NOMO-1 treated with dmso at 0.1 percent for 144 hours (cell line): Measurements from ENCODE around the gene TCEA3.

Experiments used
- DNase-seq: peaks from one replicate; lab custom pipeline; 2025; ENCODE audit not compliant: unreplicated experiment; lab: John Stamatoyannopoulos, UW

Gene TCEA3

DNA sequence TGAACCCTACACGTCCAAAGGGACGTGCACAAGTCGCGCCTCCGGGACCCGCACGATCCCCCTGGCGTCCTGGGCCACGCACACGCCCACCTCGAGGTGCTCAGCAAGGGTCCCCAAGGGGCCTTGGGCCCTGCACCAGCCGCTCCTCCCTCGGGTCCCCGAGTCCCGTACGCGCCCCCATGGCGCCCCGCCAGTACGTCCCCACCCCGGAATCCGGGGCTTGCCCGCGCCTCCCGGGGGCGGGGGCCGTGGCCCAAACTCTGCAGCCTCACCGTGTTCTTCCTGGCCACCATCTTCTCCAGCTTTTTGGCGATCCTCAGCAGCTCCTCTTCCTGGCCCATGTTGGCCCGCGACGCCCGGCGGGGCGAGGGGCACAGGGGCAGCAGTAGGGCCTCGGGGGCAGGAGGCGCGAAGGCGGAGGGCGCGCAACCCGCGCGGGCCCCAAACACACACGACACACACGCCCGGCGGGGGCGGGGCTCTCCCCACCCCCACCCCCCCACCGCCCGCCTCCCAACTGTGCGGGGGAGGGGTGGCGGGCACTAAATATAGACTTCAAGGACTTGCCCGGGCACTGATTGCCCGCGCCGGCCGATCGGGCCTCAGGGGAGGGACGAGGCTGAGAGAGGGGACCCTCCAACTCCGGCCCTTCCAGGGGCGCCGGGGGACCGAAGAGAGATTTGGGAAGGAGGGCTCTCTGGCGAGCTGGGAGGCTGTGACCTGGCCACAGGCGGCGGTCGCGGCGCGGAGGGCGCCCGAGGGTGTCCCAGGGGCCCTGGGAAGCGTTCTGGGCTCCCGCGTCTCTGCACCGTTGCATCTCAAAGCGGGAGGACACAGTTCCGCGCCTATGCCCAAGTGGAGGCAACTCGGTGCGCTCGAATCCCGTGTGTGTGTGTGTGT, at the start of gene TCEA3:
Gene TCEA3, minus strand, starts transcription at position 456 of the 900 bp plus-strand sequence. Its CDS starts 115 bp downstream, at position 341.
- no peak for DNase-seq

DNA sequence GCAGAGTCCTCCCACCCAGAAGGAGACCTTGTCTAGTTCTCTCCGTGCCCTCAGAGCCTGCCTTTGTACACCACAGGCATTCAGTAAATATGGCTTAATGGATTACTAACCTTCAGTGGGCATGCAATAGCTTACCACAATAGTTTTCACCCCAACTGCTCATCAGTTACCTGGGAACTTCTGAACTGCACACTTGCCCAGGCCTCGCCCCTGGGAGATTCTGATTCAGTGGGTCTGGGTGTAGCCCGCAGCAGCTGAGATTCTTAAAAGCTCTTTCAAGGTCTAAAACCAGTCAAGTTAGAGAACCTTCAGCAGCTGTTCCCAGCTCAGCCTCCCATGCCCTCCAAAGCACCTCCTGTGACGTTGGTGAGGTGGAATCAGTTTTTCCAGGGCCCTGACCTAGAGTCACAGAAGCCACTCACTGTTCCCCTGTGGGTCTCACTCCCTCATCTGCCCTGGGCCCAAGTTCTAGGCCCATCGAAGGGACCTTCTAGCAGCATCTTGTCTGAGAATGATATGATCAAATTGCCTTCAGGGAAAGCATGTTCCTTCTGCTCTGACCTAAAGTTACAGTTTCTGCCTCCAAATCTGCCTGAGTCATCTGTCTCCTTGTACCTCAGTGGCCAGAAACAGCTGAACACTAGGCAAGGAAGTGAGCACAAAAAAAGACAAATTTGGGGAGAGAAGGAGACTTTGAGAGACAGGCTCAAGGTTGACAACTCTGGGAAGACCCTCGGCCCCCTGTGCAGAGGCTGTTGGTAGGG, 48.7 kb upstream of the TCEA3 start:
- no peak for DNase-seq

DNA sequence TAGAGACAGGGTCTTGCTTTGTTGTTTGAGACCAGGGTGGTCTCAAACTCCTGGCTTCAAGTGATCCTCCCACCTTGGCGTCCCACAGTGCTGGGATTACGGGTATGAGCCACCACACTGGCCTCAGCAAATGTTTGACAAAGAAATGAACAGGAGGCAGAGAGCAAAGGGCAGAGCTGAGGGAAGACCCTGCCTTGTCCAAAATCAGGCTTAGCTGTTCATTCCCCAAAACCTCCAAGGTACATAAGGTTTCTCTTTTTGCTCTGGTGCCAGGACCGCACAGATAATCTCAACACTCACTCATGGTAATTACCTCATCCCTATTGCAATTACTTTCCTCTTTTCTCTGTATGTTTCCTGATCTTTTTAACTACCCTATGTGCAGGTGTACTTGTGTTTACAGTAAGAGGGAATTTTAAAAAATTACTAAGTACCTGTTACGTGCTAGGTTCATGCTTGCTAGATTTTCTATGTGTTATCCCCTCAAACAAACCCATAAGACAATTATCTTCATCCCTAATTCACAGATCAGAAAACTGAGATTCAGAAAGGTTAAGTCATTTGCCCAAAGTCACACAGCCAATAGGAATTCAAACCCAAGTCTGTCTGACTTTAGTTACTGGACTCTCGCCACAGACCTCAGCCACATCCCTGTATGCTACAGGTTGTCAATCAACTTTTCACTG, 47.9 kb upstream of the TCEA3 start:
- DNase-seq, result no peak

DNA sequence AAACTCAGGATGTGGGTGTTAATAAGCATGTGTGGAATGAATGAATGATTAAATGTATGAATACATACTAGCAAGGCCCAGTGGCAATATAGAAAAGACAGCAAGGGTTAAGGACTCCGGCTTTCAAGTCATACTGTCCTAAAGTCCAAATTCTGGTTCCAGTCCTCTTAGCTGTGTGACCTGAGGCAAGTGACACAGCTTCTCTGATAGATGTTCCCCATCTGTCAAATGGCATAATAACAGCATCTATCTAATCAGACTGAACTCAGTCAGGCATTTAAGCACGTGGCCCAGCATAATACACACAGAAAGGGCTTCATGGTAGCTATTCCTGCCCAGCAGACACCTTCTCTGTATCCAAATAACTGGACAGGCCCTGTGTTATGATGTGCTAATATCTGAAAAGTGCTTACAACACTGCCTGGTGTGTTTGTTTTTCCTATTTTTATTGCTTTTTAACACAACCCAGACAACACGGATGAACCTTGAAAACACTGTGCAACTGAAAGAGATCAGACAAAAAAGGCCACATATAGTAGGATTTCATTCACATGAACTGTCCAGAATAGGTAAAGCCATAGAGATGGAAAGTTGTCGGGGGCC, 47.0 kb upstream of the TCEA3 start:
- no peak for DNase-seq

DNA sequence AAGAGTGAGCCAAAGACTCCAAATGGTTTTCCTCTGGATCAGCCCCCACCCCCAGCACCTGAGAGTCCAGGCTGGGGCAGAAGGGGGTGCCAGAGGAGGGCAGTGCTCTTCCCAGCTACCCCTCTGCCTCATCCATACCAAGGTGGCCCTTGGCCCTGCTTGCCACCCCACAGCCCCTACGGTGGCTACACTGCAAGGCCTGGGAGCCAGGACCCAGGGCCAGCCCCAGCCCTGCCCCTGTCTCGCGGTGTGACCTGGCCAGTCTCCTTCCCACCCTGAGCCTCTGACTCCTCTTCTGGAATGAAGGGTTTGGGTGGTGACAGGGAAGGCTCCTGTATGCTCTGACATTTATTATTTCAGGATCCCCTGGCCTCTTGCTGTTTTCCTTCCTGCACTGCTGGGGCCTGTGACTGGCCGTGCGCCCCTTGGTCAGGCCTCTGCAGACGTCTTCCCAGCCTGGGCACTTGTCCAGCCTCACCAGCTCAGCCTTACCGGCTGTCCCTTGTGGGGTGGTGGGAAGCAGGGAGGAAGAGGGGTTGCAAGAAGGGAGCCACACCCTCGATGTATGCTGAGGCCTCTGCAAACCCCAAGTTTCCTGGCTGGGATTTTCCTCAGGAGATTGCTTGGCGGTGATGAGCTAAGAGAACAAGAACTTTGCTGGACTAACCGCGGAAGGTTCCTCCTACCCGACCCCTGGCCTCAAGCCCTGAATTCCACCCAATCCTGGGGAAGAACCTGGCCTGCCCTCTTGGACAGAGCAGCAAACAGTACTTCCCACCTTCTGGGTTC, 45.9 kb upstream of the TCEA3 start:
- no peak for DNase-seq

DNA sequence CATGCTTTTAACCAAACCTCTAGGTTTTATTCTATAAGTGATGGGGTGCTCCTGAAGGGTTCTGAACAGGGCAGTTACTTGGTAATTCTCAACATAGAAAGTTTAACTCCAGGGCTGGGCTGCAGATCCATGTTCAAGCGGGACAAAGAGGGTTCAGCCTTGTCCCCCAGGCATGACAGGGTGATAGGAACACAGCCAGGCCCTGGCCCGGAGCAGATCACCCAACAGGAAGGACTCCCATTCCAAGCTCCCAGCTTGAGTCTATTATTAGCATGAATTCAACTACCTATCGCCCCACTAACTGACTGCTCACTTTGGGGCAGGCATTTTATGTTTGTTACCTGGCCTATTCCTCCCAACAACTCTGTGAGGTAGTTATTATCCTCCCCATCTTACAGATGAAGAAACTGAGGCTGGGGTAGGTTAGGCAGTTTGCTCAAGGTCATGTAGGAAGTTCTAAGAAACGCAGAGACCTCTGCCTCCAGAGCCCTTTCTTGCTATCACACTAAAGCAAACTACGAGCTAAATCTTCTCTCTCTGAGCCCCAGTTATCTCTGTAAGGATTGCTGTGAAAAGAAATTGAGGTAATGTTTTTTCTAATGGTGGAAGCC, 44.9 kb upstream of the TCEA3 start:
- DNase-seq, result no peak

DNA sequence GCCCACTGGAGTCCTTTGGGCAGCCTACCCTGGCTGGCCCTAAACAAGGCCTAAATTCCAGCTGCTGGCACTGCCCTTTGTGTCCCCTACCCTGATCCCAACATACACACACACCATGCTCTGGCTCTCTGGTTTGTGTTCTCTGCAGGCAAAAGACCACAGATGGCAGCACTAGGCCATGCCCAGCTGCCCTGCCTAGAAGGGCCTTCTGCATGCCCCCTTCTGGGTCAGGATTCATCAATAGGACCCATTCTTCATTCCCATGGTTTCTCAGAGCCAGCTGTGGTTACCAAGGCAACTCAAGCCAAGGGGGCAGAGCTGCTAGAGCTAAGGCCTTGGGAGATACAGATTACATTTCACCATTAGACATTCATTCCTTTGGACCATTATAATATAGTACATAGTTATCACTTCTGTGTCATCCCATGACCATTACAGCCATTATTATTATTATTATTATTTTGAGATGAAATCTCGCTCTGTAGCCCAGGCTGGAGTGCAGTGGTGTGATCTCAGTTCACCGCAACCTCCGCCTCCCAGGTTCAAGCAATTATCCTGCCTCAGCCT, 42.0 kb upstream of the TCEA3 start:
- DNase-seq, result no peak

DNA sequence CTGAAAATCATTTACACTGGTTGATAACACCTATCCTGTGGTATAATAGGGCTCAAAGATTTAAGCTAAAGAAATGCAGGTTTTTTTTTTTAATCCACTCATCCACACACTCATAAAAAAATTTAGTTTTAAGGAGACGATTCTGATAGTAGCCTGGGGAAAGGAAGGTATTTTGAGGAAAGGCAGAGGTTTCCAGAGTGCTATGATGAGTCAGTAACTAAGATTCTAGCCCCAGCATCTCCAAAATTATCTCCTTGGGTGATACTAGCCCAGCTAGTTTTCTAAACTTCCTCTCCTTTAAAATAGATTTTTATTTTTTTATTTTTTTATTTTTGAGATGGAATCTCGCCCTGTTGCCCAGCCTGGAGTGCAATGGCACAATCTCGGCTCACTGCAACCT, 38.7 kb upstream of the TCEA3 start:
- DNase-seq, result no peak

DNA sequence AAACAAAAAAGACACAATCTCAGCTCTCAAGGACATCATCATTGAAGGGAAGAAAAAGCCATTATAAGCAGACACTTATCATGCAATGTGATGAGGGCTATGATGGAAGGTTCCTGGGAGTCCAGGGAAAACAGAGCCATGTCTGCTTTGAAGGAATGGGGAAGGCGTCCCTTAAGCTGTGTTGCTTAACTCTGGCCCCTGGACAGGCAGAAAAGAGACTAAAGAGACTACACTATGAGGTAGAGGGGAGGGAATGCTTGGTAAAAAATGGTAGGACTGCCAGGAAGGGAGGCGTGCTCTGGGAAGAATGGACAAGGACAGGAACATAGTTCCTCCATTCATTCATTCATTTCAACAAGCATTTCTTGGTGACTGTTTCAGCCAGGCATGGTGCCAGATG, 38.2 kb upstream of the TCEA3 start:
- no peak for DNase-seq

DNA sequence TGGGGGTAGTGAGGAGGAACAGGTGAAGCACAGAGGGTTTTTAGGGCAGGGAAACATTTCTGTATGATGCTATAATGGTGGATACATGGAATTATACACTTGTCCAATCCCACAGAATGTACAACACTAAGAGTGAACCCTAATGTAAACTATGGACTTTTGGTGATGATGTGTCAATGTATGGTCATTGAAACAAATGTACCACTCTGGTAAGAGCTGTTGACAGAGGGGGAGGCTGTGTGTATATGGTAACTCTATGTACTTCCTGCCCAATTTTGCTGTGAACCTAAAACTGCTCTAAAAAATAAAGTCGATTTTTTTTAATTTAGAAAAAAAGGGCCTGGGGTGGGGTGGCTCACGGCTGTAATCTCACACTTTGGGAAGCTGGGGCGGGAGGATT, 36.5 kb upstream of the TCEA3 start:
- DNase-seq, result no peak

DNA sequence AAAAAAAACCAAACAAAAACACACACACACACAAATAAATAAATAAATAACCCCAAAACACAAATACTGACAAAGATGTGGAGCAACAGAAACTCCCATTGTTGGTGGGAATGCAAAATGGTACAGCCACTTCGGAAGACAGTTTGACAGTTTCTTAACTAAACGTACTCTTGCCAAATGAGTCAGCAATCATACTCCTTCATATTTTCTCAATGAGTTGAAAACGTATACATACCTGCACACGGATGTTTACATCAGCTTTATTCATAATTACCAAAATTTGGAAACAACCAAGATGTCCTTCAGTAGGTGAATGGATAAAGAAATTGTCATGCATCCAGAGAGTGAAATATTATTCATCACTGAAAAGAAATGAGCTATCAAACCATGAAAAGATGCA, 36.0 kb upstream of the TCEA3 start:
- no peak for DNase-seq

DNA sequence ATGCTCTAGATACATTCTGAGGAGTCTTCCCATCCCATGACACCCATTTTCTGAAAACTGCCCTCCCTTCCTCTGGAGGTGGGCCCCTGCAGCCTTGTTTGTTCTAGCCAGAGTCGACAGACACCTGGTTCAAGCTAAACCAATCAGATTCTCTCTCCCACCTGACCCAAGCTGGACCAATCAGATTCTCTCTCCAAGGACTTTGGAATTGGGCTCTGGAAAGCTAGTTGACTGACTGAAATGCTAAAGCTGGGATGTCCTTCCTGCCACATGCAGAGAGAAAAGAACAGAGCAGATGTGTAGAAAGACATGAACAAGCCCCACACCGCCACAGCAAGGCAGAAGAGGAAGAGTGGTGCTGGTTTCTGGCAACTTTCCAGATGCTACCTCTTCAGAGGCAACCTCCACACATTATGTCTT, 34.8 kb upstream of the TCEA3 start:
- DNase-seq, result no peak

DNA sequence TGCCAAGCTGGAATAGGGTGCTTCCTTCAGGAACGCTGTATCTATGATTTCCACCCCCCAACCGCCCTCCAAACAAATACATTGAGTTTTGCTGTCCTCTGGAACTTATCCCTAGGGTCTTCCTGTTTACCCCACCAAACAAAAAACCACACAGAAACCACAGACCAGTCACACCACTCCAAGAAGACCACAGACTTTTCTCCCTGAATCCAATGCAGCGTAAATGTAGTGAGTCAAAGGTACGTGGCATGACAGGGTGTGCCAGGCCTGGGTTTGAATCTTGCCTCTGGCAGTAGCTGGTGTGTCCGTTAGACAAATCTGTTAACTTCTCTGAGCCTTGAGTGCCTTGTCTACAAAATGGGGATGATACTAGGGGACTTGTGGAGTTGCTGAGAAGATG, 31.7 kb upstream of the TCEA3 start:
- no peak for DNase-seq

DNA sequence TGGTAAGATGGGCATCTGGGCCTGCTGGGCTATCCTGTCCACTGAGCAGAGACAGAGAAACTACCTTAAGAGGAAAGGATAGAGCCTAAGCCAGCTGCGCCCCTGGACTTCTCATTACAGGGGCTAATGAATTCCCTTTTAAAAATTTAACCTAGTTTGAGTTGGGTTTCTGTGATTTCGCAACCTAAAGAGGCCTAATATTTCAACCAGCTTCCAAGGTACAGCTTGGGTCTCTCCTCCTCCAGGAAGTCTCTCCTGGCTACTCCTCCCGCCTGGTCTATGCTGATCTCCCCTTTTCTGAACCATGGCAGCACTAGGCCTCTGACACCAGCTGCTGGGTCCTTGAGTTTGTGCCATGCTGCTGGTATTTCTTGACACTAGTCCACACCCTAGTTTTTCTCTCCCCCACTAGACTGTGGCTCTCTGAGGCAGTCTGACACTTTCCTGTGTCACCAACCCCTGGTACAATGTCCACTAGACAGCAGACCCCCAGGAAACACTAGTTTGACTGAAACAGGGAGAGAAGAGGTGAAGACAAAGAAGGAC, 29.0 kb upstream of the TCEA3 start:
- DNase-seq, result no peak

DNA sequence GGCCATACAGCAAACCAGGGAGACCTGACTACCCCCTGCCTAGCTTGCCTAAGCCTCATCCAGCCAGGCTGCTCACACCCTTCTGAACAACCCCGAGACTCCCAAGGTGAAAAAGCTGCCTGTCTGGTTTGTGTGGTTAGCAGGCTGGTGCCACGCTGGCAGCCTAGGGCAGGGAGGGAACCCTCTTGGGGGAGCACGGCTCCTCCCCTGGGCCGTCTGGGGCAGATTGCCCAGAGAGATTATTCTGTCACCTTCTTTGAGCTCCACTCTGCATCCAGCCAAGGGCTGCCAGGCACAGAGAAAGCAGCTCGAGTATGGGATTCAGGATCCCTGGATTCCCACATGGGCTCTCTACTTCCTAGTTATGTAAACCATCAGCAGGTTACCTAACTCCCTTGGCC, 27.5 kb upstream of the TCEA3 start:
- no peak for DNase-seq

DNA sequence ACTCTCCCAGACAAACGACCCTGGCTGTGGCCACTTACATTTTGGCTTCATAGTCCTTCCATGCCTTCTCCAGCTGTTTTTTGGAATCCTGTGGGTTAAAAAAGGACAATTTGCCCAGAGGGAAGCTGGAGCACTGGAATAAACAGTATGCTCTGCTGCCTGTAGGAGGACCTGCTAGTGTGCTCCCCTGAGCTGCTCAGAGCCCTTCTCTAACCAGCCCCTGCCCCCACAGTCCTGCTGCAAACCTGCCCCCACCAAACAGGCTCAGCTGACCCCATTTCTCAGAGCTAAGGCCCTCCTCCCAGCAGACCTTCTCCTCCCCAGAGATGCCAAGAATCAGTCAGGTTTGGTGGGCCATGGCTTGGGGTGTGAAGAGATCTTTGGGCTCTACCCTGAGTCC, 26.9 kb upstream of the TCEA3 start:
- DNase-seq, result no peak

DNA sequence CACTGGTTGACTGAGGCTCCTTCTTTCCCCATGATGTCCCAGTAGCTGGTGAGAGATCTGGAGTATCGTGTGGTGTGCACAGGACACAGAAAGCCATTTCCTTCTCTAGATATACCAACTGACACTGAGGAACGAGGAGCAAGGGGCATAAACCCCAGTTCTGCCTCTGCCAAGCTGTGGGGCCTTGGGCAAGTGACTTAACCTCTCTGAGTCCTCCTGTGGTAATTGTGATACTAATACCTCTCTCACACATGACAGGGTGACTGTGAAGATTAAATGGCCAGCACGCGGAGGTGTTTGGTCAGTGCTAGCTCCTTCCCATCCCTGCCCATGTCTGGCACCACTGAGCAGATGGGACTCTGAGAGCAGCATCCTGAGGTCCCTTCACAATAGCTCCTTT, 26.3 kb upstream of the TCEA3 start:
- DNase-seq, result no peak

DNA sequence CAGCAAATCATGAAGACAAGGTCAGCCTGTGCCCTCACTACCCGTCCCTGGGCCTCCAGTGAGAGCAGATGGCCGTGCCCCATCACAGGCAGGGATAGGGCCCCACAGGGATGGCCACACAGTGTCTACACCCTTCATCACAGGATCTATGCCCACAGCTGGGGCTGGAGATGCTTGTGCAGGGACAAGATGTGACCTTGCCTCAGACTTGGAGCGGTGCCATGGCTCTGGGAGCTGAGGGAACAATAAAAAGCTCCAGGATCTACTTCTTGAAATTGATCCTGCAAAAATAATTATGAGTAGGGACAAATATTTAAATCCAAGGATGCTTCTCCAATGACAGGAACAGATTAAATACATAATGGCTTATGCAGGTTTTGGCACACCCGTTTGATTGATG, 25.4 kb upstream of the TCEA3 start:
- no peak for DNase-seq

DNA sequence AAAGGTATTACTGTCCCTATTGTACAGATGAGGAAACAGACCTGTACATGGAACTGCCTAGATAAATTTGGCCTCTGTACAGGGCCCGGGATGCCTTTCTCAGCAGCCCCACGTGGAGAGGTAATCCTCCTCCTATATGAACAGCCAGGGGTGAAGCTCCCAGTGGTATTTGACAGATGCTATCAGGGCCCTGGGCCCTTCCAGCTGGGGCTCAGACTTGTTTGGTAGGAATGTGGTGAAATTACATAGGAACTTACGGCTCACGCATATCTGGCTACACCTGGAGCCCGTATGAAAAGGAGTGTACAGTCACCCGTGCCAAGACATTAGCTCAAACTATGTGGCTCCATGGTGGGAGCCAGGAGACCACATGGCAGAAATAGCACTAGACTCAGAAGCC, 24.8 kb upstream of the TCEA3 start:
- DNase-seq, result no peak

DNA sequence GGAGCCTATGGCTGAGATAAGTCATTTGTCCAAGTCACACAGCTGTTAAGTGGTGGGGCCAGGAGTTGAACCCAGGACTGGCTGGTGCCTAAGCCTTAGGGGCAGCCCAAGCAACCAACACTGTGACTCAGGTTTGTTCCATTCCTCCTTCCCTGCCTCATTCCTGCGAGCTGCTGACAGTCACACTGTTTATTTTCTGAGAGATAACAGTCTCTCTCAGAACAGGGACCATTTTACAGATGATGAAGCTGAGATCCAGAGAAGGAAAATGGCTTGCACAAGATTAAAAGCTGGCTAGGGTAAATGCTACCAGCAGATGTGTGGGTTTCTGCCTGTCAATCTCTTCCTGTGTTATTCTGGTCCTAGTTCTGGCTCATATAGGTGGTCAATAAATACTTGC, 24.3 kb upstream of the TCEA3 start:
- DNase-seq, result no peak
